Mesendoderm (in vitro differentiated cells): ENCODE measurements around the gene HP1BP3.
A peak's percentile ranks its signal among the peaks of the same experiment; 100 is the strongest.

ENCODE experiments used
- DNase-seq: peaks from one replicate; pipeline ENCODE4 v3.0.0; 2013
- H2AK5ac ChIP-seq: 2 replicates; pipeline ENCODE4 v1.6.1; 2013; ENCODE audit warnings: low read length, inconsistent platforms
- H2BK120ac ChIP-seq: 2 replicates; pipeline ENCODE4 v1.6.1; 2013; ENCODE audit warnings: low read depth, mild to moderate bottlenecking, low read length, moderate library complexity, mixed read lengths
- H2BK15ac ChIP-seq: replicated peaks from 2 replicates; pipeline ENCODE4 v1.6.1; 2013; ENCODE audit warnings: low read depth, mild to moderate bottlenecking, moderate library complexity
- H2BK5ac ChIP-seq: 2 replicates; pipeline ENCODE4 v1.6.1; 2013; ENCODE audit warnings: low read length, inconsistent platforms
- H3K18ac ChIP-seq: 2 replicates; pipeline ENCODE4 v1.6.1; 2013; ENCODE audit warnings: mild to moderate bottlenecking, low read length, mixed read lengths
- H3K23ac ChIP-seq: one replicate; pipeline ENCODE4 v1.6.1; 2013; ENCODE audit warnings: low read length
- H3K27ac ChIP-seq: 2 replicates; pipeline ENCODE4 v1.5.1; 2013; ENCODE audit warnings: low read depth, mild to moderate bottlenecking, inconsistent platforms, low read length, moderate library complexity
- H3K27me3 ChIP-seq: 2 replicates; pipeline ENCODE4 v1.6.1; 2013; ENCODE audit warnings: low read length, control low read depth, mild to moderate bottlenecking, inconsistent platforms; ENCODE audit not compliant: insufficient read depth, poor library complexity
- H3K36me3 ChIP-seq: 2 replicates; pipeline ENCODE4 v1.6.1; 2013; ENCODE audit warnings: low read length, inconsistent platforms; ENCODE audit not compliant: control insufficient read depth, insufficient read depth
- H3K4ac ChIP-seq: one replicate; pipeline ENCODE4 v1.6.1; 2013; ENCODE audit warnings: low read depth, mild to moderate bottlenecking, low read length, moderate library complexity
- H3K4me1 ChIP-seq: 2 replicates; pipeline ENCODE4 v1.6.1; 2013; ENCODE audit warnings: low read depth, low read length, inconsistent platforms; ENCODE audit not compliant: control insufficient read depth
- H3K4me2 ChIP-seq: 2 replicates; pipeline ENCODE4 v1.6.1; 2013; ENCODE audit warnings: low read length
- H3K4me3 ChIP-seq: 2 replicates; pipeline ENCODE4 v1.5.1; 2013; ENCODE audit warnings: mild to moderate bottlenecking, low read length
- H3K56ac ChIP-seq: one replicate; pipeline ENCODE4 v1.6.1; 2013; ENCODE audit warnings: low read length
- H3K79me1 ChIP-seq: 2 replicates; pipeline ENCODE4 v1.6.1; 2013; ENCODE audit warnings: low read length, inconsistent platforms
- H3K79me2 ChIP-seq: 2 replicates; pipeline ENCODE4 v1.6.1; 2013; ENCODE audit warnings: mild to moderate bottlenecking, low read length; ENCODE audit not compliant: control insufficient read depth, insufficient read depth
- H3K9ac ChIP-seq: 2 replicates; pipeline ENCODE4 v1.6.1; 2013; ENCODE audit warnings: low read length, inconsistent platforms
- H4K5ac ChIP-seq: one replicate; pipeline ENCODE4 v1.6.1; 2013; ENCODE audit warnings: low read length
- H4K8ac ChIP-seq: one replicate; pipeline ENCODE4 v1.6.1; 2013; ENCODE audit warnings: low read depth, mild to moderate bottlenecking, control low read depth, low read length, moderate library complexity
- WGBS: extraction: QIAGEN DNeasy Blood & Tissue Kit; methylation state at CpG from one replicate; pipeline ENCODE4 v1.1.7; 2013; ENCODE audit warnings: low lambda C conversion rate, missing lambda C conversion rate; ENCODE audit not compliant: insufficient coverage; ENCODE audit errors: extremely low coverage; 5-methylcytosine and 5-hydroxymethylcytosine counted together

HP1BP3 gene

DNA sequence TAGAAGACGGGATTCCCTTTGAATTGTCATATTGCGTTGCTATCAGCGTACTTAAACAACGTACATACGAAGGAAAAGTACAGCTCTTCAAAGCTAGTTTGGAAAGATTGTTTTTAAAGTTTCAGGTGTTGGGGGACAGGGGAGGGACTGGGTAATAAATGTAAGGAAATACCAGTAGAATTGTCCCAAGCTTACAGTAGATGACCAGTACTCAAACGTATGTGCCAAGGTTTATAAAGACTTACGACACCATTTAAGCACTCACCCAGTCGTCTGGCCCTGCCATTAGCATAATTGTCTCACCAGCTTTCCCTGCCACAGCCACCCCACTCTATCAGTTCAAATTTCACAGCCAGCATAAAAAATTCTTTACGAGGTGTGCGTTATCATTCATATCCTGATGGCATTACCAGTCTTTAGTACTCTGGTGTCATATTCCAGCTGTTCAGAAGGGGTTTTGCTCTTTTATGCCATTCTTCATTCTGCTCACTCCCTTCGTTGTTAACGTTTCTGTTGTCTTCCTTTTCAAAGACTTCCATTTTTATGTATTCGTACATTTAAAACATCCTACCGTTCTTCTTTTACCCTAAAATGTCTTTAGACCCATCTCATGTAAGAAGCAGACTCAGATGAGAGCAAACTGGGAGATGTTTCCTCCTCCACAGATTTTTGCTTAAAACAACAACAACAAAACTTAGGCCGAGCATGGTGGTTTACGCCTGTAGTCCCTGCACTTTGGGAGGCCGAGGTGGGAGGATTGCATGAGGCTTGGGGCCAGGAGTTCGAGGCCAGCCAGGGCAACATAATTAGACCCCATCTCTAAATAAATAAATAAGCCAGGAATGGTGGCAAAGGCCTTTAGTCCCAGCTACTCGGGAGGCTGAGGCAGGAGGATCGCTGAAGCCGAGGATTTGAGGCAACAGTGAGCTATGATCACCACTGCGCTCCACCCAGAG lies 1.0 kb upstream of the HP1BP3 start:
- Histone ChIP-seq H3K27ac (peak overlapping the region; percentile 100), H4K8ac (no peak overlapping the region), H3K4me2 (peak overlapping the region; percentile 83), H2BK5ac (peak overlapping the region; percentile 71), H3K9ac (peak overlapping the region; percentile 85), H3K27me3 (no peaks in the 10 kb centered on the region), H3K4me1 (peaks cover 2% of the 10 kb centered on the region), H2BK120ac (peak overlapping the region; percentile 92), H3K79me1 (peaks cover 4% of the 10 kb centered on the region), H3K4me3 (peak overlapping the region; percentile 75), H3K23ac (peak overlapping the region; percentile 66), H3K56ac (peak overlapping the region; percentile 87), H4K5ac (peak overlapping the region; percentile 92), H3K4ac (peak overlapping the region; percentile 97), H3K79me2 (peaks cover 32% of the 10 kb centered on the region), H3K36me3 (no peaks in the 10 kb centered on the region), H3K18ac (peak overlapping the region; percentile 99), H2AK5ac (peak overlapping the region; percentile 74), H2BK15ac (no peak overlapping the region)
- DNase-seq = peak; percentile 79
- no CpG with 5 or more reads among the region's 22 CpGs for WGBS

DNA sequence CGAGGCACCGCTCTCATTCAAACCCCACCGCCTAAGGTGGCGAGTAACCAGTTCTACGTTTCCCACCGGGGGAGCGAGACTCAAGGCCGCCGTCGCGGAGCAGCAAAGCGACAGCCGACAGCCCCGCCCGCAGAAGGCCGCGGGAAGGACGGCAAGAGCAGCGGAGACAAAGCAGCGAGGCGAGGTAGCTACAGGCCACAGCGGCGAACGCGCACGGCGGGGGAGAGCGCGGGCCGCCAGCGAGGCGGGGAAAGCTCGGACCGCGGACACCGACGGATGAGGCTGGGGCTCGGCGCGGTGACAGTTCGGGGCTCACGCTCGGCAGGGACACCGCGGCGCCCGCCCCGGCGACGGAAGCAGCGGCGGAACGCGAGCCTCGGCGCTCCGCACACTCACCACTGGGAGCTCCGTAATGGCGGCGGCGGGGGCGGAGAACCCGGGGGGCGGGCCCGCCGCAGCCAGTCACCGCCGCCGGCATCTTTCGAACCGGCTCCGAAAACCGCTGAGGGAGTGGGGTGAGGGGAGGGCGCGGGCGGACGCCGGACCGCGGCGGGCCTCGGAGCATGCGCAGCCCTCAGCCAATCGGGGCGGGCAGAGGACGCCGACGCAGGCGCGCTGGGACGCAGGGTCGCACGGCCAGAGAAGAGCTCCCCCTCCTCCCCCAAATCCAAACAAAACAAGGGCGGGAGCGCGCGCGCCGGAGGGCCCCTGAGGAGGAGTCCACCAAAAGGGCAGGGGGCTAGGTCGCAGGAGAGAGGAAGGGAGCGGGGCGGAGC lies 666 bp downstream of the HP1BP3 start:
- Histone ChIP-seq H3K18ac (peak overlapping the region; percentile 99), H3K36me3 (no peaks in the 10 kb centered on the region), H2BK5ac (peak overlapping the region; percentile 92), H3K79me1 (peaks cover 4% of the 10 kb centered on the region), H3K56ac (peak overlapping the region; percentile 100), H3K4me2 (peak overlapping the region; percentile 66), H4K8ac (no peak overlapping the region), H3K27me3 (no peaks in the 10 kb centered on the region), H4K5ac (no peak overlapping the region), H3K4me1 (peaks cover 2% of the 10 kb centered on the region), H3K4ac (peak overlapping the region; percentile 97), H2BK120ac (no peak overlapping the region), H3K9ac (peak overlapping the region; percentile 100), H3K4me3 (peak overlapping the region; percentile 100), H3K23ac (peak overlapping the region; percentile 80), H2AK5ac (peak overlapping the region; percentile 43), H2BK15ac (no peak overlapping the region), H3K79me2 (peaks cover 45% of the 10 kb centered on the region), H3K27ac (peak overlapping the region; percentile 100)
- no CpG with 5 or more reads among the region's 102 CpGs for WGBS
- peak; percentile 99 for DNase-seq

DNA sequence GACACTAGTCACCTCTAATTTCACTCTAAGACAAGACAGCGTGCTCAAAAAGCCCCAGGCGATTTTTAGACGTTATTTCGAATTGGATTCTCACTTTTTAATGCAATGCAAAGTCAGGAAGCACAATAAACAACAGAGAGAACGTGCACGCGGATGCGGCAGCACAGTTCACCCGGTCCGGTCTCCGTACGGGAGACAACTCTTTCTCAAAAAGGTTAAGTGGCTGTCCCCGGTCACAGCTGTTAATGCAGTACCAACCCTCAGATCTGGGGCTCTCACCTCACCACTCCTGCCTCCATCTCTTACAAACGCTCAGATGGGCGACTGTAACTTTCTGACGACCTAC lies 1.2 kb downstream of the HP1BP3 start:
- H3K27me3 ChIP-seq = no peaks in the 10 kb centered on the region
- no peak overlapping the region for H2BK120ac ChIP-seq
- peak overlapping the region; percentile 97 for H3K27ac ChIP-seq
- peaks cover 2% of the 10 kb centered on the region for H3K4me1 ChIP-seq
- peak overlapping the region; percentile 80 for H3K23ac ChIP-seq
- no peak overlapping the region for H4K8ac ChIP-seq
- peak overlapping the region; percentile 92 for H2BK5ac ChIP-seq
- H3K4ac ChIP-seq = no peak overlapping the region
- WGBS = no CpG with 5 or more reads among the region's 16 CpGs
- H3K4me2 ChIP-seq = peak overlapping the region; percentile 66
- peaks cover 6% of the 10 kb centered on the region for H3K79me1 ChIP-seq
- H4K5ac ChIP-seq = no peak overlapping the region
- H3K4me3 ChIP-seq = peak overlapping the region; percentile 100
- H3K9ac ChIP-seq = peak overlapping the region; percentile 100
- H3K18ac ChIP-seq = peak overlapping the region; percentile 25
- no peaks in the 10 kb centered on the region for H3K36me3 ChIP-seq
- DNase-seq = no peak
- H3K79me2 ChIP-seq = peaks cover 50% of the 10 kb centered on the region
- H3K56ac ChIP-seq = peak overlapping the region; percentile 100
- no peak overlapping the region for H2BK15ac ChIP-seq
- peak overlapping the region; percentile 43 for H2AK5ac ChIP-seq

DNA sequence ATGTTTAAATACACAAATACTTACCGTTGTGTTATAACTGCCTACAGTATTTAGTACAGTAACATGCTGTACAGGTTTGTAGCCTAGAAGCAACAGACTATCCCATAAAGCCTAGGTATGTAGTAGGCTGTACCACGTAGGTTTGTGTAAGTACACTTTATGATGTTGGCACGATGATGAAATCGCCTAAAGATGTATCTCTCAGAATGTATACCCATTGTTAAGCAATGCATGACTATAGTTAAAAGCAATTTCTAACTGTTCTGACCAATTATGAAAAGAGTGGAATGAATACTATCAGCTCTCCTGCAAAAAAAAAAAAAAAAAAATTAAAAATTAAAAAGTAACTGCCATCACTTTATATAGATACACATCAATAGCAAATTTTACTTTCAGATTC lies 11.4 kb downstream of the HP1BP3 start:
- Histone ChIP-seq H4K5ac (no peak overlapping the region), H3K4me2 (no peak overlapping the region), H3K9ac (no peak overlapping the region), H3K56ac (no peak overlapping the region), H2BK15ac (no peak overlapping the region), H3K79me2 (peaks cover 18% of the 10 kb centered on the region), H3K23ac (no peak overlapping the region), H3K4me1 (no peaks in the 10 kb centered on the region), H2BK120ac (no peak overlapping the region), H3K27ac (no peak overlapping the region), H3K36me3 (peaks cover 7% of the 10 kb centered on the region), H3K4me3 (no peak overlapping the region), H3K4ac (no peak overlapping the region), H2AK5ac (no peak overlapping the region), H4K8ac (no peak overlapping the region), H2BK5ac (no peak overlapping the region), H3K18ac (no peak overlapping the region), H3K27me3 (no peaks in the 10 kb centered on the region), H3K79me1 (peaks cover 5% of the 10 kb centered on the region)
- no CpG with 5 or more reads among the region's 4 CpGs for WGBS
- no peak for DNase-seq

DNA sequence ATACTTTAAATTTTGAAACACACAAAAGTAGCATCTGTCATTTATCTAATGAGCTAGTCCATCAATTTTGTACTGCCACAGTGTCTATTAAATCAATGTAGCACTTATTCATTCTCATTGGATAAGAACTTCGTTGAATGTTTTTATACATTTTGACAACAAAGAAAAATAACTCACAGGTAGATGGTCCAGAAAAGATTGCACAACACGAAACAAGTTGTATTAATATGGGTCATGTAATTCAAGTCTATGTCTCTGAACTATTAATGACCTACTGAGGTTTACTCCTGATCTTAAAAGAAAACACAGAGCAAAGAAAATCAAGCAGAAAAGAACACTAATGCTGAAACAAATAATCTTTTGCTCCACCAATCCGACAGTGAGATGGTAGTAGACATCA lies 15.3 kb downstream of the HP1BP3 start:
- Histone ChIP-seq H3K36me3 (peaks cover 7% of the 10 kb centered on the region), H2AK5ac (no peak overlapping the region), H3K18ac (no peak overlapping the region)

More for the DNA sequence above, 15.3 kb downstream of the HP1BP3 start:
- no peaks in the 10 kb centered on the region for H3K79me2 ChIP-seq
- H3K4me3 ChIP-seq = no peak overlapping the region
- H2BK120ac ChIP-seq = no peak overlapping the region
- H2BK15ac ChIP-seq = no peak overlapping the region
- no peaks in the 10 kb centered on the region for H3K27me3 ChIP-seq
- H3K79me1 ChIP-seq = no peaks in the 10 kb centered on the region
- H3K4me1 ChIP-seq = no peaks in the 10 kb centered on the region
- WGBS = no CpG with 5 or more reads among the region's 3 CpGs
- no peak overlapping the region for H3K23ac ChIP-seq
- H3K4ac ChIP-seq = no peak overlapping the region
- H2BK5ac ChIP-seq = no peak overlapping the region
- H3K27ac ChIP-seq = no peak overlapping the region
- H4K5ac ChIP-seq = no peak overlapping the region
- no peak for DNase-seq
- H3K4me2 ChIP-seq = no peak overlapping the region
- H3K56ac ChIP-seq = no peak overlapping the region
- H4K8ac ChIP-seq = no peak overlapping the region
- no peak overlapping the region for H3K9ac ChIP-seq
